Activated CD8-positive, alpha-beta T cell treated with anti-CD3 and anti-CD28 coated beads for 36 hours (primary cell): Measurements from ENCODE around the gene FBXO31. TPM values are rescaled to one million over a fixed set of nuclear protein-coding genes. Genes with fewer than 3 reads are reported as not detected.
A peak's percentile ranks its signal among the peaks of the same experiment; 100 is the strongest.

ENCODE experiments used
- ATAC-seq: fragments of 200-7000 bp; cut with Tn5 transposase; one replicate; pipeline ENCODE4 v1.10.0; 2021; ENCODE audit warnings: mild to moderate bottlenecking, moderate library complexity
- CTCF ChIA-PET: fragments of 350-600 bp; sonication (Branson Sonifier 250); formaldehyde crosslinking; loops from one replicate; lab custom pipeline; 2021; ENCODE audit warnings: antibody characterized with exemption; lab: Charles Lee
- POLR2A ChIA-PET: fragments of 350-600 bp; sonication (Branson Sonifier 250); formaldehyde crosslinking; loops from one replicate; lab custom pipeline; 2021; ENCODE audit warnings: antibody characterized with exemption; lab: Charles Lee
- DNase-seq: peaks from one replicate; pipeline ENCODE4 v3.0.0-alpha.2; 2020
- H3K27ac Mint-ChIP-seq: one replicate; pipeline ENCODE4 v1.8.0; 2021; ENCODE audit warnings: mild to moderate bottlenecking, mixed read lengths
- H3K27me3 Mint-ChIP-seq: one replicate; pipeline ENCODE4 v1.8.0; 2021; ENCODE audit warnings: mixed read lengths
- H3K36me3 Mint-ChIP-seq: one replicate; pipeline ENCODE4 v1.8.0; 2021; ENCODE audit warnings: low read depth, mixed read lengths
- H3K4me1 Mint-ChIP-seq: one replicate; pipeline ENCODE4 v1.8.0; 2021; ENCODE audit warnings: low read depth, mixed read lengths
- H3K4me3 Mint-ChIP-seq: one replicate; pipeline ENCODE4 v1.8.0; 2021; ENCODE audit warnings: mild to moderate bottlenecking, moderate library complexity, mixed read lengths
- H3K9me3 Mint-ChIP-seq: one replicate; pipeline ENCODE4 v1.8.0; 2021; ENCODE audit warnings: mixed read lengths
- CTCF ChIP-seq: fragments of 200-600 bp; IDR thresholded peaks from one replicate; pipeline ENCODE4 v1.8.0; 2022; ENCODE audit warnings: antibody characterized with exemption, mild to moderate bottlenecking
- intact Hi-C: fragments of 100-400 bp; cut with micrococcal nuclease; formaldehyde crosslinking; loops from one replicate; pipeline ENCODE4 v1.10.0; 2022
- total RNA-seq, 2 experiments: library from RNA; stranded (reverse); gene quantifications; one replicate each; pipeline ENCODE4 v1.2.3, GENCODE V29; 2021

FBXO31 gene
- total RNA-seq, 2 experiments from 2014 or later: 32.0 to 32.7 TPM

DNA sequence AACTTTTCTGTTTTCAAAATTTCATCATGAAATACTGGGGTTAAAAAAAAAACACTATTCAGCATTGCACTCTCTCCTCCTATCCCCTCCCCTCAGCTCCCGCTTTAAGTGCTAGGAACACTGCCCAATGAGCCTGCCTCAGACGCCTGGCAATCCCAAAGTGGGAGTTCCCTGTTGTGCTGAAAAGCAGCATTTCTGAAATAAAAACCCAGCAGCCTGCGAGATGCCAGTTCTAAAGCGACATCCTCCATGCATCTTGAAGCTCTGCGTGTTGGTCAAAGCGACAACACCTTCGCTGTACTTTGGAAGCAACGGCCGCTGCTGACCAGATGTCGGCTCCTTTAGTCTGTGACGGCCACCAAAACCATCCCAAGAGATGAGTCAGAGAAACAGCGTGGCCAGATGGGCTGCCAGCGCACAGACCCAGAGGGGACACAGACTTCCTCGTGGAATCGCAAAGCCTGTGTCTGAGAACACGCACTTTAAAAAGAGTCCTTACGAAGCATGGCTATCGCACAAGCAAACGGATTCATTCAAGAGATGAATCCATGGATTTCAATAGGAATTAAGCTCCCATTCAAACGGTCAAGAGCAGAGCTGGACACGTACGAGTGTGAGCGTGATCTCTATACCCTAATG, 32.8 kb downstream of the FBXO31 start:
- H3K4me1 Mint-ChIP-seq: peaks cover 8% of the 10 kb centered on the region
- no peak overlapping the region for H3K27ac Mint-ChIP-seq
- DNase-seq (no peak), ATAC-seq (no peak)
- no peak for TF ChIP-seq CTCF
- CTCF ChIA-PET: no interaction called here
- no peaks in the 10 kb centered on the region for H3K27me3 Mint-ChIP-seq
- H3K4me3 Mint-ChIP-seq: no peak overlapping the region
- intact Hi-C loops: no loop called here
- no peaks in the 10 kb centered on the region for H3K9me3 Mint-ChIP-seq
- POLR2A ChIA-PET: no interaction called here
- H3K36me3 Mint-ChIP-seq: peaks cover 21% of the 10 kb centered on the region

GRCh38 chr16:87350031-87350430, 33.5 kb downstream of the FBXO31 start:
- H3K27ac Mint-ChIP-seq: no peak overlapping the region
- CTCF ChIA-PET: no interaction called here
- intact Hi-C loops: no loop called here
- H3K9me3 Mint-ChIP-seq: no peaks in the 10 kb centered on the region
- H3K4me3 Mint-ChIP-seq: no peak overlapping the region
- DNase-seq (no peak), ATAC-seq (no peak)
- TF ChIP-seq CTCF: no peak
- H3K4me1 Mint-ChIP-seq: peaks cover 13% of the 10 kb centered on the region
- H3K27me3 Mint-ChIP-seq: no peaks in the 10 kb centered on the region
- POLR2A ChIA-PET: interaction anchor here (0.5 to 1.1 kb wide), 2 partner anchors 8 to 234 kb away, joined by 3 read pairs; no protein-coding TSS in a partner anchor
- H3K36me3 Mint-ChIP-seq: peaks cover 27% of the 10 kb centered on the region

DNA sequence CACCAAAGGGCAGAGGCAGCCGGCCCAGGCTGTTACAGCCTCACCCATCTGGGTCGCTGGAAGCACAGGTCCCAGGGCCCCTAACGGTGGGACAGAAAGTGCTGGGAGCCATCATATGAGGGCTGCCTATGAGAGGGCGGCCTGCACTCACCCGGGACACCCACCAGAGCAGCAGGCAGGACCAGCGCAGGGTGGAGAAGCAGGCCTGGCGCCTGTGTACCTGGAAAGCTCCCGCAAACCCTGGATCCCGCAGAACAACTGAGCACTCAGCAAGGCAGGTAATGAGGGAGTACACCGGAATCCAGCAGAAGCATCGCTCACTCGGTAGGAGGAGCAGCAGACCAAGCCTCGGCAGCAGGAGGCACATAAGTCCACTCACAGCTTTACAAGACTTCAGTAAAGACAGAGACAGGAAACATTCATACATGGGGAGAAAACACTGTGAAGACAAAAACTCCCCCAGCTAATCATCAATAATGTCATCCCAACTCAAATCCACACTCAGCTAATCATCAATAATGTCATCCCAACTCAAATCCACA, 34.9 kb downstream of the FBXO31 start:
- TF ChIP-seq CTCF: no peak
- ATAC-seq: no peak
- no peak overlapping the region for H3K4me3 Mint-ChIP-seq
- peaks cover 18% of the 10 kb centered on the region for H3K4me1 Mint-ChIP-seq
- H3K27me3 Mint-ChIP-seq: no peaks in the 10 kb centered on the region
- H3K36me3 Mint-ChIP-seq: peaks cover 30% of the 10 kb centered on the region
- no peak for DNase-seq
- CTCF ChIA-PET: interaction anchor here (0.7 kb wide), 1 partner anchor 20 kb away, joined by 3 read pairs; no protein-coding TSS in a partner anchor
- H3K9me3 Mint-ChIP-seq: no peaks in the 10 kb centered on the region
- intact Hi-C loops: no loop called here
- H3K27ac Mint-ChIP-seq: no peak overlapping the region
- POLR2A ChIA-PET: no interaction called here

- Mint-ChIP-seq H3K4me1 (peaks cover 22% of the 10 kb centered on the region), H3K27me3 (no peaks in the 10 kb centered on the region), H3K27ac (peak overlapping the region; percentile 59), H3K4me3 (no peak overlapping the region), H3K9me3 (no peaks in the 10 kb centered on the region), H3K36me3 (peaks cover 34% of the 10 kb centered on the region)
- POLR2A ChIA-PET: interaction anchor here (0.5 kb wide), 1 partner anchor 113 kb away, joined by 3 read pairs; no protein-coding TSS in a partner anchor
- intact Hi-C loops: no loop called here
- ATAC-seq: no peak
- no peak for DNase-seq
- CTCF ChIA-PET: no interaction called here
- no peak for TF ChIP-seq CTCF
These were observed 35.5 kb downstream of the FBXO31 start for GRCh38 chr16:87347932-87348615.

DNA sequence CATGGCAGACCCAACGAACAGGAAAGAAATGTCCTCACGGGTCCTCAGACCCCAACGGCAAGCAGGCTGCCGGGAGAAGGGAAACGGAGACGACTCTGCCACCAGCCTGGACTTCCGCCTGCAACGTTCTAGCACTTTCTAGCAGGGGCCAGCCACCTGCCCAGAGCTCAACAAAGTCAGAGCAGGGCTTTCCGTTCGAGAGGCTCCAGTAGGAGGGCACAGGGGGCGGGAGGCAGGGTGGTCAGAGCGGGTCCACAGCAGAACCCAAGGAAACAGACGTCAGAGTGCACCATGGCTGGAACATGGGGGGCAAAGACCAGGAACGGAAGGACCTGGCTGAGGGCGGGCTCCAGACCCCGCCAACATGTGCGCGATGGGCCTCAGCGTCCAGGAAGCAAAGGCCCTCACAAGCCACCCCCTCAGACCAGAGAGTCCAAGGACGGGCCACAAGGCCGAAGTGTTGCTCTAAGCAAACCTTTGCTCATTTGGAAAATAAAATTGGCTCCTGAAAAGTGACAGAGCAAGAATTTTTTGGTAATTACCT, 37.0 kb downstream of the FBXO31 start:
- CTCF ChIA-PET: no interaction called here
- Mint-ChIP-seq H3K9me3 (no peaks in the 10 kb centered on the region), H3K27me3 (no peaks in the 10 kb centered on the region), H3K27ac (no peak overlapping the region), H3K4me3 (no peak overlapping the region), H3K4me1 (peaks cover 25% of the 10 kb centered on the region), H3K36me3 (peaks cover 46% of the 10 kb centered on the region)
- no peak for TF ChIP-seq CTCF
- POLR2A ChIA-PET: no interaction called here
- intact Hi-C loops: no loop called here
- ATAC-seq: no peak
- DNase-seq: no peak
